H1 (cell line): ENCODE measurements around the gene PNMA1. TPM values are rescaled to one million over a fixed set of nuclear protein-coding genes. Genes with fewer than 3 reads are reported as not detected.

ENCODE experiments used
- CTCF ChIA-PET: fragments of 300-600 bp; sonication (Branson Sonifier 250); formaldehyde crosslinking; loops from one replicate; lab custom pipeline; 2021; ENCODE audit not compliant: partially characterized antibody; lab: Charles Lee
- POLR2A ChIA-PET: fragments of 300-600 bp; sonication (Branson Sonifier 250); formaldehyde crosslinking; loops from one replicate; lab custom pipeline; 2021; ENCODE audit warnings: inconsistent platforms; ENCODE audit not compliant: partially characterized antibody; lab: Charles Lee
- DNase-seq, 2 experiments: peaks; one replicate each; pipeline versions ENCODE4 v3.0.0 to v3.0.0-alpha.2; 2010 to 2022; ENCODE audit warnings: low spot score in 2 of 2, low read depth in 1 of 2, mixed read lengths in 1 of 2
- FAIRE-seq: peaks from 2 replicates; lab custom pipeline; 2011; peaks lifted over from hg19 to GRCh38; lab: Jason Lieb, UNC
- H2AFZ ChIP-seq: 2 replicates; pipeline ENCODE4 v1.8.1; 2012; ENCODE audit warnings: low read length, inconsistent platforms
- H2AK5ac ChIP-seq: 2 replicates; pipeline ENCODE4 v1.6.1; 2013; ENCODE audit warnings: low read depth, low read length
- H2BK120ac ChIP-seq: replicated peaks from 2 replicates; pipeline ENCODE3; 2013; ENCODE audit warnings: low read depth, low read length, inconsistent platforms
- H2BK12ac ChIP-seq: 2 replicates; pipeline ENCODE4 v1.6.1; 2013; ENCODE audit warnings: low read depth, low read length
- H2BK15ac ChIP-seq: 2 replicates; pipeline ENCODE4 v1.6.1; 2013; ENCODE audit warnings: low read length
- H2BK20ac ChIP-seq: 2 replicates; pipeline ENCODE4 v1.6.1; 2013; ENCODE audit warnings: low read length
- H2BK5ac ChIP-seq: 2 replicates; pipeline ENCODE4 v1.6.1; 2013; ENCODE audit warnings: low read depth, low read length
- H3K14ac ChIP-seq: 2 replicates; pipeline ENCODE4 v1.6.1; 2013; ENCODE audit warnings: inconsistent platforms; ENCODE audit not compliant: insufficient read length
- H3K18ac ChIP-seq: 2 replicates; pipeline ENCODE4 v1.6.1; 2013; ENCODE audit warnings: low read length; ENCODE audit errors: extremely low read depth
- H3K23ac ChIP-seq: 2 replicates; pipeline ENCODE4 v1.6.1; 2013; ENCODE audit warnings: inconsistent platforms; ENCODE audit not compliant: insufficient read length
- H3K23me2 ChIP-seq: 2 replicates; pipeline ENCODE4 v1.6.1; 2013; ENCODE audit warnings: low read depth, low read length
- H3K27ac ChIP-seq: 2 replicates; pipeline ENCODE4 v1.6.1; 2011; ENCODE audit warnings: low read depth, low read length, inconsistent platforms
- H3K27me3 ChIP-seq, 4 experiments: replicated peaks in 1 of 4; 1 replicate in 1 of 4; 2 replicates in 3 of 4; pipeline versions ENCODE4 v1.6.1 to v1.8.1; 2011 to 2013; ENCODE audit warnings: low read length in 3 of 4, mild to moderate bottlenecking in 3 of 4, inconsistent platforms in 2 of 4, mixed read lengths in 2 of 4, moderate library complexity in 1 of 4; ENCODE audit not compliant: control insufficient read depth in 3 of 4, insufficient read depth in 3 of 4; ENCODE audit errors: extremely low read depth in 1 of 4
- H3K36me3 ChIP-seq, 4 experiments: 2 replicates each; pipeline versions ENCODE4 v1.6.1 to v1.8.1; 2011 to 2013; ENCODE audit warnings: mild to moderate bottlenecking in 4 of 4, low read length in 3 of 4, moderate library complexity in 2 of 4, control low read depth in 1 of 4, inconsistent platforms in 1 of 4; ENCODE audit not compliant: insufficient read depth in 4 of 4, control insufficient read depth in 2 of 4
- H3K4ac ChIP-seq: replicated peaks from 2 replicates; pipeline ENCODE3; 2013; ENCODE audit warnings: low read length, low read depth, mixed read lengths, inconsistent platforms; ENCODE audit not compliant: insufficient read length
- H3K4me1 ChIP-seq, 4 experiments: replicated peaks in 1 of 4; 1 replicate in 1 of 4; 2 replicates in 3 of 4; pipeline versions ENCODE4 v1.6.1 to v1.8.1; 2011 to 2013; ENCODE audit warnings: low read length in 3 of 4, inconsistent platforms in 2 of 4, mixed read lengths in 1 of 4; ENCODE audit not compliant: insufficient read depth in 4 of 4, control insufficient read depth in 3 of 4
- H3K4me2 ChIP-seq, 2 experiments: 2 replicates each; pipeline versions ENCODE4 v1.6.1 to v1.8.1; 2011 to 2013; ENCODE audit warnings: low read depth in 2 of 2, low read length in 2 of 2, control low read depth in 1 of 2, inconsistent platforms in 1 of 2, mild to moderate bottlenecking in 1 of 2; ENCODE audit not compliant: insufficient read depth in 1 of 2
- H3K4me3 ChIP-seq, 4 experiments: fragments of 200-600, 300-600 bp in 1 of 4; sonication (generic), shearing (Covaris generic), sonication (Bioruptor Twin) in 1 of 4; 2 replicates each; pipeline versions ENCODE4 v1.5.1 to v1.8.1; 2011 to 2016; ENCODE audit warnings: low read length in 4 of 4, low read depth in 3 of 4, control low read depth in 2 of 4, inconsistent platforms in 2 of 4, mild to moderate bottlenecking in 2 of 4, mixed read lengths in 1 of 4, moderate library complexity in 1 of 4; ENCODE audit not compliant: insufficient read depth in 2 of 4; ENCODE audit errors: extremely low read depth in 1 of 4
- H3K56ac ChIP-seq: replicated peaks from 2 replicates; pipeline ENCODE3; 2013; ENCODE audit warnings: low read depth, mild to moderate bottlenecking, mixed read lengths, low read length, inconsistent platforms; ENCODE audit not compliant: insufficient read length
- H3K79me1 ChIP-seq: 2 replicates; pipeline ENCODE4 v1.6.1; 2013; ENCODE audit warnings: low read depth, low read length, control low read depth
- H3K79me2 ChIP-seq, 2 experiments: 2 replicates each; pipeline versions ENCODE4 v1.6.1 to v1.8.1; 2012 to 2013; ENCODE audit warnings: low read length in 2 of 2, mild to moderate bottlenecking in 2 of 2, inconsistent platforms in 1 of 2; ENCODE audit not compliant: insufficient read depth in 2 of 2, control insufficient read depth in 1 of 2
- H3K9ac ChIP-seq, 4 experiments: replicated peaks in 1 of 4; 1 replicate in 1 of 4; 2 replicates in 3 of 4; pipeline versions ENCODE4 v1.6.1 to v1.8.1; 2011 to 2013; ENCODE audit warnings: low read depth in 3 of 4, low read length in 3 of 4, control low read depth in 2 of 4, mild to moderate bottlenecking in 2 of 4, moderate library complexity in 2 of 4, inconsistent platforms in 1 of 4; ENCODE audit errors: extremely low read depth in 1 of 4
- H3K9me3 ChIP-seq, 2 experiments: 2 replicates each; pipeline versions ENCODE4 v1.6.1 to v1.8.1; 2012 to 2013; ENCODE audit warnings: mild to moderate bottlenecking in 2 of 2, moderate library complexity in 2 of 2, control low read depth in 1 of 2, inconsistent platforms in 1 of 2, low read depth in 1 of 2, low read length in 1 of 2, mixed read lengths in 1 of 2; ENCODE audit not compliant: insufficient read depth in 2 of 2
- H4K20me1 ChIP-seq, 2 experiments: replicated peaks in 1 of 2; 2 replicates each; pipeline versions ENCODE3 to v1.8.1; 2011 to 2013; ENCODE audit warnings: inconsistent platforms in 2 of 2, low read length in 2 of 2, mild to moderate bottlenecking in 1 of 2; ENCODE audit not compliant: insufficient read depth in 2 of 2, control insufficient read depth in 1 of 2
- H4K5ac ChIP-seq: 2 replicates; pipeline ENCODE4 v1.6.1; 2013; ENCODE audit warnings: low read length, low read depth, mixed read lengths, inconsistent platforms; ENCODE audit not compliant: insufficient read length
- H4K8ac ChIP-seq: 2 replicates; pipeline ENCODE4 v1.8.0; 2013; ENCODE audit warnings: mild to moderate bottlenecking, moderate library complexity, low read length, inconsistent platforms; ENCODE audit not compliant: insufficient read depth; ENCODE audit errors: extremely low read depth
- H4K91ac ChIP-seq: replicated peaks from 2 replicates; pipeline ENCODE3; 2013; ENCODE audit warnings: low read length, mixed read lengths, inconsistent platforms; ENCODE audit not compliant: insufficient read length
- EZH2 ChIP-seq: fragments of 200-600 bp; sonication (generic); IDR thresholded peaks from 2 replicates; pipeline ENCODE4 v1.7.1; 2012; ENCODE audit warnings: low read depth, mild to moderate bottlenecking, moderate library complexity, low read length, inconsistent platforms; ENCODE audit not compliant: severe bottlenecking
- JUND ChIP-seq: IDR thresholded peaks from 2 replicates; pipeline ENCODE4 v1.6.1; 2011; ENCODE audit warnings: mild to moderate bottlenecking, improper control_type of control experiment, low read length
- MAFK ChIP-seq: IDR thresholded peaks from 2 replicates; pipeline ENCODE4 v1.6.1; 2012; ENCODE audit warnings: low read depth, mild to moderate bottlenecking, improper control_type of control experiment, low read length
- POLR2AphosphoS5 ChIP-seq: IDR thresholded peaks from 2 replicates; pipeline ENCODE4 v1.6.1; 2011; ENCODE audit warnings: low read depth, low read length
- WGBS, 2 experiments: shearing (Covaris generic) in 1 of 2; methylation state at CpG; one replicate each; pipeline versions ENCODE4 v1.1.6 to v1.1.7; 2013 to 2015; ENCODE audit warnings: low lambda C conversion rate in 2 of 2, mixed read lengths in 2 of 2, inconsistent platforms in 1 of 2, low coverage in 1 of 2, missing lambda C conversion rate in 1 of 2; ENCODE audit not compliant: insufficient replicate concordance in 2 of 2, insufficient coverage in 1 of 2, insufficient read length in 1 of 2; ENCODE audit errors: extremely low coverage in 1 of 2, missing lambda C conversion rate in 1 of 2; 5-methylcytosine and 5-hydroxymethylcytosine counted together
- polyA plus RNA-seq, 7 experiments: library from polyadenylated mRNA; depleted of rRNA in 3 of 7; stranded (reverse) in 5 of 7; unstranded in 2 of 7; fragments of >200 nt in 5 of 7; fragments of 200-250 nt in 2 of 7; gene quantifications; 1 replicate in 5 of 7; 2 replicates in 1 of 7; 4 replicates in 1 of 7; pipeline versions ENCODE4 v1.2.1 to v1.2.3, GENCODE V29; 2011 to 2013; ENCODE audit warnings: missing spikeins in 2 of 7, mixed read lengths in 2 of 7
- total RNA-seq: library from RNA; stranded (reverse); fragmentation: NEBNext Ultra II Directional; extraction: Animal tissue kit (Norgen Biotek cat#: 25700); gene quantifications from 2 replicates; pipeline ENCODE4 v1.2.1, GENCODE V29; 2021

The PNMA1 gene
- total and polyA plus RNA-seq, 2 of the 8 experiments (the other 6 are each of a cell fraction or from before 2014, with no cell fraction given): 15.8 to 52.7 TPM

DNA sequence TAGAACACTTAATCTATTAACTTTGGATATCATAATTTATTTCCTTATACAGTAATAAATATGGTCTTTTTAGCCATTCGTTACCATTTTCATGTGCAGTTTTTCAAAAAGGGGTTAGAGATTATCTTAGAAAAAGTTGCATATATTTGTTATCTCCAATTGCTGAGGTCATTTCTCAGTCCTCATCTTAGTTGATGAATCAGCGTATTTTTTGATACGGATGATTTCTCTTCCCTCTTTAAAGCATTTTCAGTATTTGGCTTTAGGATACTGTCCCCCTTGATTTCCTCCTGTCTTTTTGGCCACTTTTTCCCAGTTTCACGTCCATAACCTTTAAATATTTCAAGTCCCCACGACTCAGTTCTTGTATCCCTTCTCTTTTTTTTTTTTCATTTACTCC lies 47.6 kb downstream of the PNMA1 start:
- Histone ChIP-seq H3K14ac (no peak overlapping the region), H3K9ac (no peak overlapping the region), H3K56ac (no peak overlapping the region), H3K27ac (no peak overlapping the region), H3K79me2 (no peaks in the 10 kb centered on the region), H2AK5ac (no peak overlapping the region), H2AFZ (no peak overlapping the region), H3K23ac (no peak overlapping the region), H2BK120ac (no peak overlapping the region), H4K5ac (no peak overlapping the region), H3K4me1 (no peaks in the 10 kb centered on the region), H4K8ac (no peak overlapping the region), H3K27me3 (no peaks in the 10 kb centered on the region), H3K79me1 (no peaks in the 10 kb centered on the region), H4K91ac (no peak overlapping the region), H3K9me3 (no peaks in the 10 kb centered on the region), H2BK20ac (no peak overlapping the region), H2BK15ac (no peak overlapping the region), H2BK12ac (no peak overlapping the region), H3K4me2 (no peak overlapping the region), H3K18ac (no peak overlapping the region), H3K36me3 (no peaks in the 10 kb centered on the region; a peak in 1 of 8 replicates), H2BK5ac (no peak overlapping the region), H3K23me2 (no peaks in the 10 kb centered on the region), H4K20me1 (no peaks in the 10 kb centered on the region), H3K4me3 (no peak overlapping the region), H3K4ac (no peak overlapping the region)
- 96% methylated on average over 5 of the region's 5 CpGs; no CpG with 5 or more reads in 1 of the 2 experiments for WGBS, 2 experiments
- no peak for FAIRE-seq
- TF ChIP-seq JUND (no peak), EZH2 (no peak), POLR2AphosphoS5 (no peak), MAFK (peak; percentile 48)
- ChIA-PET CTCF (interaction anchor here (1.3 kb wide), 1 partner anchor 8 kb away, joined by 5 read pairs; no protein-coding TSS in a partner anchor), POLR2A (no interaction called here)
- no peak for DNase-seq
